ENCODE results near the gene PEMT.

GRCh38 chr17:17551361-17551760 is 40.1 kb downstream of the PEMT start:
- TF ChIP-seq CTCF (IDR thresholded peaks at IDR 0.05), result no peak
- TF ChIP-seq POLR2A (IDR thresholded peaks at IDR 0.05), result no peak

Data from sigmoid colon (tissue), 3 donors.